HEK293 (cell line): Measurements from ENCODE around the gene SLC9A9.

Source experiments
- CTCF ChIA-PET: fragments of 350-600 bp; formaldehyde crosslinking; extraction: SDS; loops from one replicate; lab custom pipeline; 2021; ENCODE audit warnings: antibody characterized with exemption; lab: Yijun Ruan, JAX
- POLR2A ChIA-PET: fragments of 300-600 bp; formaldehyde crosslinking; extraction: SDS; loops from one replicate; lab custom pipeline; 2020; ENCODE audit warnings: antibody characterized with exemption, inconsistent platforms; lab: Yijun Ruan, JAX
- H3K27ac ChIP-seq: fragments of 200-500 bp; sonication (Bioruptor generic); 2 replicates; pipeline ENCODE4 v1.5.1; 2014; ENCODE audit warnings: low read depth, low read length, control low read depth, inconsistent platforms; ENCODE audit errors: extremely low read depth
- H3K36me3 ChIP-seq, 2 experiments: fragments of 200-500 bp in 1 of 2; sonication (Bioruptor generic) in 1 of 2; 1 replicate in 1 of 2; 2 replicates in 1 of 2; pipeline ENCODE4 v1.5.1; 2014 to 2017; ENCODE audit warnings: inconsistent platforms in 2 of 2, low read length in 2 of 2; ENCODE audit not compliant: control insufficient read depth in 2 of 2, insufficient read depth in 1 of 2
- H3K4me1 ChIP-seq: fragments of 200-500 bp; sonication (Bioruptor generic); 2 replicates; pipeline ENCODE4 v1.5.1; 2014; ENCODE audit warnings: mild to moderate bottlenecking, low read length, inconsistent platforms; ENCODE audit not compliant: control insufficient read depth, insufficient read depth
- H3K4me3 ChIP-seq: 2 replicates; pipeline ENCODE4 v1.5.1; 2011; ENCODE audit warnings: low read depth, mild to moderate bottlenecking, control low read depth, low read length, moderate library complexity
- H3K9me3 ChIP-seq: fragments of 200-500 bp; sonication (Bioruptor generic); 2 replicates; pipeline ENCODE4 v1.5.1; 2014; ENCODE audit warnings: low read depth, low read length, inconsistent platforms; ENCODE audit not compliant: control insufficient read depth, insufficient read depth
- FEZF1 ChIP-seq: fragments of 450-650 bp; formaldehyde crosslinking; IDR thresholded peaks from 2 replicates; pipeline ENCODE4 v1.5.1; 2016; ENCODE audit warnings: missing biosample characterization, missing genetic modification characterization
- SALL2 ChIP-seq: fragments of 450-650 bp; formaldehyde crosslinking; IDR thresholded peaks from 2 replicates; pipeline ENCODE4 v1.5.0; 2017; ENCODE audit warnings: missing biosample characterization, mild to moderate bottlenecking, missing genetic modification characterization, borderline replicate concordance
- SP3 ChIP-seq: fragments of 450-650 bp; formaldehyde crosslinking; IDR thresholded peaks from 2 replicates; pipeline ENCODE4 v1.5.1; 2016; ENCODE audit warnings: missing biosample characterization, missing genetic modification characterization
- ZBTB11 ChIP-seq: fragments of 450-650 bp; formaldehyde crosslinking; conservative IDR thresholded peaks from 2 replicates; pipeline ENCODE4 v1.5.1; 2016; ENCODE audit warnings: low read depth, missing biosample characterization, missing genetic modification characterization
- ZBTB44 ChIP-seq: fragments of 450-650 bp; IDR thresholded peaks from 2 replicates; pipeline ENCODE4 v1.5.1; 2018; ENCODE audit warnings: missing biosample characterization, mild to moderate bottlenecking, missing genetic modification characterization
- ZNF155 ChIP-seq: fragments of 450-650 bp; formaldehyde crosslinking; IDR thresholded peaks from 2 replicates; pipeline ENCODE4 v1.5.1; 2016; ENCODE audit warnings: missing biosample characterization, missing genetic modification characterization
- ZNF157 ChIP-seq: fragments of 450-650 bp; formaldehyde crosslinking; IDR thresholded peaks from 2 replicates; pipeline ENCODE4 v1.5.1; 2016; ENCODE audit warnings: missing biosample characterization, missing genetic modification characterization
- ZNF280D ChIP-seq: fragments of 450-650 bp; formaldehyde crosslinking; IDR thresholded peaks from 2 replicates; pipeline ENCODE4 v1.5.1; 2016; ENCODE audit warnings: missing biosample characterization, missing genetic modification characterization
- ZNF292 ChIP-seq: fragments of 450-650 bp; formaldehyde crosslinking; IDR thresholded peaks from 2 replicates; pipeline ENCODE4 v1.5.1; 2016; ENCODE audit warnings: low read depth, missing biosample characterization, missing genetic modification characterization, borderline replicate concordance
- ZNF362 ChIP-seq: fragments of 450-650 bp; formaldehyde crosslinking; IDR thresholded peaks from 2 replicates; pipeline ENCODE4 v1.5.1; 2016; ENCODE audit warnings: missing biosample characterization, missing genetic modification characterization
- ZNF416 ChIP-seq: fragments of 450-650 bp; formaldehyde crosslinking; IDR thresholded peaks from 2 replicates; pipeline ENCODE4 v1.5.1; 2016; ENCODE audit warnings: missing biosample characterization, missing genetic modification characterization
- ZNF48 ChIP-seq: fragments of 450-650 bp; formaldehyde crosslinking; IDR thresholded peaks from 2 replicates; pipeline ENCODE4 v1.5.1; 2016; ENCODE audit warnings: missing biosample characterization, missing genetic modification characterization
- ZNF501 ChIP-seq: fragments of 450-650 bp; formaldehyde crosslinking; IDR thresholded peaks from 2 replicates; pipeline ENCODE4 v1.5.1; 2016; ENCODE audit warnings: missing biosample characterization, missing genetic modification characterization
- ZNF580 ChIP-seq: fragments of 450-650 bp; formaldehyde crosslinking; IDR thresholded peaks from 2 replicates; pipeline ENCODE4 v1.5.1; 2016; ENCODE audit warnings: missing biosample characterization, missing genetic modification characterization
- ZNF692 ChIP-seq: fragments of 450-650 bp; formaldehyde crosslinking; IDR thresholded peaks from 2 replicates; pipeline ENCODE4 v1.5.1; 2016; ENCODE audit warnings: missing biosample characterization, missing genetic modification characterization
- ZNF768 ChIP-seq: fragments of 450-650 bp; formaldehyde crosslinking; IDR thresholded peaks from 2 replicates; pipeline ENCODE4 v1.5.1; 2018; ENCODE audit warnings: missing biosample characterization, mild to moderate bottlenecking, missing genetic modification characterization
- ZNF792 ChIP-seq: fragments of 450-650 bp; formaldehyde crosslinking; IDR thresholded peaks from 2 replicates; pipeline ENCODE4 v1.5.1; 2016; ENCODE audit warnings: missing biosample characterization, missing genetic modification characterization
- ZNF830 ChIP-seq: fragments of 450-650 bp; IDR thresholded peaks from 2 replicates; pipeline ENCODE4 v1.5.0; 2018; ENCODE audit warnings: missing biosample characterization, missing genetic modification characterization, low read depth, mild to moderate bottlenecking, moderate library complexity
- ZXDB ChIP-seq: fragments of 450-650 bp; formaldehyde crosslinking; IDR thresholded peaks from 2 replicates; pipeline ENCODE4 v1.5.1; 2016; ENCODE audit warnings: missing biosample characterization, missing genetic modification characterization

Gene SLC9A9

GRCh38 chr3:143526011-143526545, 322.2 kb downstream of the SLC9A9 start:
- TF ChIP-seq ZBTB44, result no peak
- TF ChIP-seq ZNF830 (tag by site-specific recombination), result no peak
- TF ChIP-seq ZNF292 (tag by site-specific recombination), result no peak
- TF ChIP-seq ZNF48, result no peak
- TF ChIP-seq ZNF501, result no peak
- TF ChIP-seq ZNF157, result no peak
- no peak for TF ChIP-seq ZNF768 (tag by site-specific recombination)
- no peak for TF ChIP-seq ZBTB11 (tag by site-specific recombination)
- TF ChIP-seq, all 188 proteins: peak for 0
- ChIA-PET POLR2A (no interaction called here), CTCF (no interaction called here)

GRCh38 chr3:143525408-143525807, 322.9 kb downstream of the SLC9A9 start:
- CTCF ChIA-PET, result no interaction called here

More at GRCh38 chr3:143526011-143526545, 322.2 kb downstream of the SLC9A9 start:
- H3K27ac ChIP-seq, result no peak overlapping the region
- H3K9me3 ChIP-seq, result no peaks in the 10 kb centered on the region
- no peaks in the 10 kb centered on the region for H3K4me1 ChIP-seq
- no peaks in the 10 kb centered on the region for H3K36me3 ChIP-seq
- no peak overlapping the region for H3K4me3 ChIP-seq

More at GRCh38 chr3:143525408-143525807, 322.9 kb downstream of the SLC9A9 start:
- Histone ChIP-seq H3K36me3 (no peaks in the 10 kb centered on the region), H3K9me3 (no peaks in the 10 kb centered on the region), H3K4me1 (no peaks in the 10 kb centered on the region), H3K4me3 (no peak overlapping the region), H3K27ac (no peak overlapping the region)
- TF ChIP-seq ZNF155 (tag by site-specific recombination) (no peak), ZNF692 (tag by site-specific recombination) (no peak), ZNF280D (tag by site-specific recombination) (no peak), SALL2 (no peak), ZNF362 (tag by site-specific recombination) (no peak), ZNF792 (tag by site-specific recombination) (no peak), ZXDB (tag by site-specific recombination) (no peak), FEZF1 (tag by site-specific recombination) (no peak), ZNF580 (tag by site-specific recombination) (no peak), SP3 (tag by site-specific recombination) (no peak), ZNF416 (tag by site-specific recombination) (no peak)
- POLR2A ChIA-PET, result no interaction called here
